Measurements from ENCODE around the gene LPCAT2.

DNA sequence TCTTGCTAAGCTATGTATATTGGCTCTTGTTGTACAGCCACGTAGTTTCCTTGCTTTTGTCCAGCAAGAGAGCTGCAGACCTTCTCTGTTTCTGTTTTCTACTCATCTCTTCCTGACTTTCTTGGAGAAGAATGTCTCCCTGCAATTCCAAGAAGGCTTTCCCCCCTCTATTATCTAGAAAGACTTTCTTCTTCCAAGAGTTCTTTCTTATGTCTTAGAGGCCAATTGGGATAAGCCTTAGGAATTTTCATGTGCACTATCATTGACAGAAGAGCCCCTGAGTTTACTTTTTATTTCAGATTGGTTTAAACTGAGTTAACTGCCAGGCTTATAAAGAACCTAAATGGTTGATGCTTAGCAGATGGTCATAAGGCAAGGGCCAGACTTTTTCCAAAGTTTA, 66.6 kb downstream of the LPCAT2 start:
- TF ChIP-seq, protein P1, sequence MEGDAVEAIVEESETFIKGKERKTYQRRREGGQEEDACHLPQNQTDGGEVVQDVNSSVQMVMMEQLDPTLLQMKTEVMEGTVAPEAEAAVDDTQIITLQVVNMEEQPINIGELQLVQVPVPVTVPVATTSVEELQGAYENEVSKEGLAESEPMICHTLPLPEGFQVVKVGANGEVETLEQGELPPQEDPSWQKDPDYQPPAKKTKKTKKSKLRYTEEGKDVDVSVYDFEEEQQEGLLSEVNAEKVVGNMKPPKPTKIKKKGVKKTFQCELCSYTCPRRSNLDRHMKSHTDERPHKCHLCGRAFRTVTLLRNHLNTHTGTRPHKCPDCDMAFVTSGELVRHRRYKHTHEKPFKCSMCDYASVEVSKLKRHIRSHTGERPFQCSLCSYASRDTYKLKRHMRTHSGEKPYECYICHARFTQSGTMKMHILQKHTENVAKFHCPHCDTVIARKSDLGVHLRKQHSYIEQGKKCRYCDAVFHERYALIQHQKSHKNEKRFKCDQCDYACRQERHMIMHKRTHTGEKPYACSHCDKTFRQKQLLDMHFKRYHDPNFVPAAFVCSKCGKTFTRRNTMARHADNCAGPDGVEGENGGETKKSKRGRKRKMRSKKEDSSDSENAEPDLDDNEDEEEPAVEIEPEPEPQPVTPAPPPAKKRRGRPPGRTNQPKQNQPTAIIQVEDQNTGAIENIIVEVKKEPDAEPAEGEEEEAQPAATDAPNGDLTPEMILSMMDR (IDR thresholded peaks at IDR 0.05): no peak
- TF ChIP-seq POLR2A (IDR thresholded peaks at IDR 0.05): no peak

Data from Peyer's patch (tissue), 4 donors.